Measurements from ENCODE around the gene JPH4.
"Not testable (repeated sequence)": the region's sequence is repeated elsewhere in the genome, so short reads cannot be mapped to it uniquely, and the experiment has no call there.

Gene JPH4

DNA sequence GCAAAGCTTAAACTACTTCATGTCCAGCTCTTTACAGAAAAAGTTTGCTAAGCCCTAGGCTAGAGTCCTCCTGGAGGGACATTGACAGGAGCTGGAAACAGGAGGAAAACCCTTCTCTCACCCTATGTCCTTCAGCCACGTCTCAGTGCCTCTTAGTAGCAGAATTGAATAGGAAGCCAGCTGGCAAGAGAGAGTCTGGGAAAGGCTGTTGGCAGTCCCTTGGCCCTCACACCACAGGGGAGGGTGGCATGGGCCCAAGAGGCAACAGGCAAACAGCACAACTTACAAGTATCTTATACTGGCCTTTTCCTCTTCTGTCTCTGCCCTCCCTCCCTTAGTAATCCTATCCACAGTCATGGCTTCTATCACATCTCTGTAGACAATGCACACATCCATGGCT lies 29.9 kb upstream of the JPH4 start:
- no peak for DNase-seq

DNA sequence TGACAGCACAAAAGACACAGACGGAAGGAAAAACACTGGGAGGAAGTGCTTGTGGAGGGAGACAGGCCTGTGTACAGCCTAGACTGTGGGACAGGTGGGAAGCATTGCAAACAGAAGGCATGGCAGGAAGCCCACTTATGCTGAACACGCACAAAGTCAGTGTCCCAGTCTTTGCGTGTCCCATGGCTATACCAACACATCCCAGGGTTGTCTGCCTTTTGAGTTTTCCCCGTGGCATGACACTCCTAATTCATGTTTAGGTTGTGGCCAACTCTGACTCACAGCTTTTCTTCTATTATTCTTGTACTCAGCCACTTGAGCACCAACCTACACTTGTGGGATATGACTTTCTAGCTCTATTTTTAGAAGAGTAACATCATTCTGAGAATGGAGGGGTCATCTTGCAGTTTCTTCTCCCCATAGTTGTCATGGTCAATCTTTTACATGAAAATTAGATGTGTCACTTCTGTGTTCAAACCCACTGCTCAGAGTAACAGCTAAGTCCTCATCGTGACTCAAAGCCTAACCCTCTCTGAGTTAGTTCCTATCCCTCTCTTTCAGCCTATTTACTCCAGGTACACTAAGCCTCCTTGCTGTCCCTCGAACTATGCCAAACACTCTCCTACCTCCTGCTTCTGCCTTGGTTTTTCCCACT lies 27.5 kb upstream of the JPH4 start:
- no peak for DNase-seq

DNA sequence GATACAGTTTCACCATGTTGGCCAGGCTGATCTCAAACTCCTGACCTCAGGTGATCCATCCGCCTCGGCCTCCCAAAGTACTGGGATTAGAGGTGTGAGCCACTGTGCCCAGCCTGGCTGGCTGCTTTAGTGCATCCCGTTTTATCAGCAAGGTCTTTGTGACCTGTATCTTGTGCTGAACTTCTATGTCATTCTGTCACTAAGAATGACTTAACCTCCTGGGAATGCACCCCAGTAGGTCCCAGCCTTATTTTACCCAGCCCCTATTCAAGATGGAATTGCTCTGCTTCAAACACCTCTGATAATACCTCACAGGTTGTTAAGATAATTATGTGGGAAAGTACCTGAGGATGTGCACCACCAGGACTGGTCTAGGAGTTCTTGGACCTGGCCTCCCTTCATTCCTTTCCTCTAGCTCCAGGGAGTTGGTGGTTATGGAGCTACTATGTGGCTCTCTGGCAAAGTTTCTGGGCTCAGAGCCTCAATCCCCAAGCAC lies 26.1 kb upstream of the JPH4 start:
- no peak for DNase-seq

DNA sequence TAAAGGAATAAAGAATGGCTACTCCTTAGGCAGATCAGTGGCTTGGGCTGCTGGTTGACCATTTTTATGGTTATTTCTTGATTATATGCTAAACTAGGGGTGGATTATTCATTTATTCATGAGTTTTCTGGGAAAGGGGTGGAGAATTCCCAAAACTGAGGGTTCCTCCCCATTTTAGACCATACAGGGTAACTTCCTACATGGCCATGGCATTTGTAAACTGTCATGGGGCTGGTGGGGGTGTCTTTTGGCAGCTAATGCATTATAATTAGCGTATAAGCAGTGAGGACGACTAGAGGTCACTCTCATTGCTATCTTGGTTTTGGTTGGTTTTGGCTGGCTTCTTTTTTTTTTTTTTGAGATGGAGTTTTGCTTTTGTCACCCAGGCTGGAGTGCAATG lies 25.6 kb upstream of the JPH4 start:
- no peak for DNase-seq

DNA sequence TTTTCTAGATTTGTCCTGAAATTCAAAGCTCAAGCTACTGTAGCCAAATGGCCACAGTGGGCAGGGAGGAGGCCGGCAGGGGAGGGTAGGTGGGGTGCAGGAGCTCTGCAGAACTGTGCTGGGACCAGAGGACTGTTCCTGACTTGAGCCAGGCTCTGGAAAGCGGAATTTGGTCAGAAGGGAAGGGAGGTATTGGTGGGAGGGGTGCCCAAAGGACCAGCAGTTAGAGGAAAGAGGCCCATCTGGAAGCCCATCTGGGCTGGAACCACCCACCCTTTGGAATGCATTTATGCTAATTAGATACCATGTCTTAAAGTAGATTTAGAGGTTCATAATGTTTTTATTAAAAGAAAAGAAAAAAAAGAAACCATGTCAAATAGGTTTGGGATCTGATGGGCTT lies 24.5 kb upstream of the JPH4 start:
- no peak for DNase-seq

DNA sequence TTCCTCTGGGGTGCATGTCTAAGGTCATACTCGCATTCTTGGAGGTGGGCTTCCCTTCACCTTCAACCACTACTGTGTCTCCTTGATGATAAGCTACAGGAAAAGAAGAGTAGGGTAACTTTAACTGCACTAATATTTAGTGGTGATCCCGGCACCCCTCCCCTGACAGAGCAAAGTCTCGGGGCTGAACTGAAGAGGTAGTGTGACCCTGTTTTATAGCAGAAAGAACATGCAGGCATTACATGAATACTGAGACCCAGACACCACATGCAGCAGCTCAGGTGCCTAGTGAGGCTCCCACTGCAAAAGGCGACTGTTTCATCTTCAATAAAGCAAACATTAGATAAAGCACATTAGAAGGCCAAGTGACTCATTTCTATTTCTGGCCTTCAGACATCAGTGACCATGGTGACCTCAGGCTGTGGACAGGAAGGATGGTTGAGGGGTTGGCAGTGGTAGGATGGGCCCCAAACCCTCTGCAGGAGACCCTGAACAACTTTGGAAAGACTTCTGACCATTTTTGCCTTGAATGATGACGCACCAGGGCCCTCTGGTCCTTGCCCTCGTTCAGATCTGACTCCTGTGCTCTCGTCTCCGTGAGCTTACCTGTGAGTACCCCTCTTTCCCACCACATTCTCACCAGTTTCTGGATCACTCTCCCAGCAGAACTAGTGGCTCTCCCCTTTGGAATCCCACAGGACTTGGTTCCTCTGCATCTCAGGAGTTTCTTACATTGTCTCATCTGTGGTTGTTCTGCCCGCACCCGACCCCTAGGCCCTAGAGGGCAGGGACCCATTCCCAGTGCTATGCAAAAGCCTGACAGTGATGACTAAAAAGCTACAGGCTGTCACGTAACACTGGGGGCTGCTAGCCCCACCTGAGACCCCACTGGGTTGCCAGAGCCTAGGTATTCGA lies 23.8 kb upstream of the JPH4 start:
- DNase-seq: no peak

DNA sequence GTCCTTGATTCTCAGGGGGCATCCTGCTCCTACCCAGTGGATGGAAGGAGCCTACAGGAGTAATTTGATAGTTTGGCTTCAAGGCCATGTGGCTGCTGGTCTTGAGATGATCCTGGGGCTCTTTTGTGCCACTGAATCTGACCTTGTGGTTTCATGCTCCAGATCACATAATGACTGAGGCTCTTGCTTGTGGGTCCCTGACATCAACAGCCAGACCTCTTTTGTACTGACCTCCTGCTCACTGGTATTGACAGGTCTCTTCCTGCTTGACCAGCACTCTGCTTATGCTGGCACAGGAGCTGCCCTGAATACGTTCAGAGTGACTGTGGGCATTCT lies 23.2 kb upstream of the JPH4 start:
- no peak for DNase-seq

DNA sequence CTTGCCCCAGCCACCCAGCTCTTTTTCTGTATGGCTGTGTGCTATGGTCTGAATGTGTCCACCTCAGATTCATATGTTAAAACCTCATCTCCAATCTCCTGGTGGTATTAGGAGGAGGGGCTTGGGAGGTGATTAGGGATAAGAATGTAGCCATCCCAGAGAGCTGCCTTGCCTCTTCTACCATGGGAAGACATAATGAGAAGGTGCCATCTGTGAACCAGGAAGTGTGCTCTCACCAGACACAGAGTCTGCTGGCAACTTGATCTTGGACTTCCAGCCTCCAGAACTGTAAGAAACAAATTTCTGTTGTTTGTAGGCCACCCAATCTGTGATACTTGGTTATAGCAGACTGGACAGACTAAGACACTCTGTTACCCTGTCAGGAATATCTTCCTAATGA lies 22.8 kb upstream of the JPH4 start:
- DNase-seq: no peak

DNA sequence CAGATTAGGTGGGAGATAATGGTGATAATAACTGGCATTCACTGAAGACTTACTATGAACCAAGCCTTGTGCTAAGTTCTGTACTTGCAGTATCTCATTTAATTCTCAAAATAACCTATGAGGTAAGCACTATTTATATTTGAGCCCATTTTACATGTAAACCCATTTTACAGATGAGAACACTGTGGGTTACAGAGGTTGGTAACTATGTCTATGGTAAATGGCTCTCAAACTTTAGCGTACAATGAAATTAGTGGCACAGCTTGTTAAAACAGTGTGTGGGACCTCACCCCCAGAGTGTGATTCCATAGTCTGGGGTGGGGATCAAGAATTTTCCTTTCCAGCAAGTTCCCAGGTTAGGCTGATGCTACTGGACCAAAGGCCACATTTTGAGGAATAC lies 22.2 kb upstream of the JPH4 start:
- no peak for DNase-seq

DNA sequence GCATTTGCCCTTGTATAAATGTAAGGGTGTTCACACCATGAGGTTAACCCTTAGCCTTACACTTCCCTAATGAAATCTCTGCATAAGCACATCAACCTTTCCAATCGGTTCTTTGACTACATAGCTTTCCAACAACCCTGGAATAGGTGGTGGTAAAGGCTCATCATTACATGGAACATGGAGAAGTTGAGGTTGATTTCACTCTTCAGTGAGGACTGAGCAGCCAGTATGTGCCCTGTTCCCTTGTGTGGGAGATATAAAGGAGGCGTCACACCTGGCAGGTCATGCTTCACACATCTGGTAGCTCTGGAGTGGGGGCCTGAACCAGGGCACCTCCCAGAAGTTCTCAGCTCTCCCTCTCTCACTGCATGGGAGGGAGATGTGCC lies 21.7 kb upstream of the JPH4 start:
- no peak for DNase-seq

DNA sequence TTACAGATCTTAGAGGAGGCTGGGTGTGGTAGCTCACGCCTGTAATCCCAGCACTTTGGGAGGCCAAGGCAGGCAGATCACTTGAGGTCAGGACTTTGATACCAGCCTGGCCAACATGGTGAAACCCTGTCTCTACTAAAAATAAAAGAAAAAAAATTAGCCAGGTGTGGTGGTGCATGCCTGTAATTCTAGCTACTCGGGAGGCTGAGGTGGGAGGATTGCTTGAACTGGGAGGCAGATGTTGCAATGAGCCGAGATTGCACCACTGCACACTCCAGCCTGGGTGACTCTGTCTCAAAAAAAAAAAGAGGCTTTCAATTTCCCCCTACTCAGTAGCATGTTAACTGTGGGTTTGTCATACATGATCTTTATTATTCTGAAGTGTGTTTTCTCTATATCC lies 15.6 kb upstream of the JPH4 start:
- not testable (repeated sequence) for DNase-seq

DNA sequence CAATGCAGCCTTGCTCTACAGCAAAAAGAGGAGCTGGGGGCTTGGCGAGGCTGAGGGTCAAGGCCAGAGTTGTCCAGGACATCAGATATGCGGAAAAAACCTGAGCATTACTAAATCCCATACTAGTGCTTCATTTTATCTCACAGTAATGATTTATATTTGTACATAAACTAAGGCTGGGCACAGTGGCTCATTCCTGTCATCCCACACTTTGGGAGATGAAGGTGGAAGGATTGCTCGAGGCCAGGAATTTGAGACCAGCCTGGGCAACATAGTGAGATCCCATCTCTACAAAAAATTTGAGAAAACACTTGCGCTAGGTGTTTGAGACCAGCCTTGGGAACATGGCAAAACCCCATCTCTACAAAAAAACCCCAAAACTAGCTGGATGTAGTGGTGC lies 11.6 kb upstream of the JPH4 start:
- no peak for DNase-seq

DNA sequence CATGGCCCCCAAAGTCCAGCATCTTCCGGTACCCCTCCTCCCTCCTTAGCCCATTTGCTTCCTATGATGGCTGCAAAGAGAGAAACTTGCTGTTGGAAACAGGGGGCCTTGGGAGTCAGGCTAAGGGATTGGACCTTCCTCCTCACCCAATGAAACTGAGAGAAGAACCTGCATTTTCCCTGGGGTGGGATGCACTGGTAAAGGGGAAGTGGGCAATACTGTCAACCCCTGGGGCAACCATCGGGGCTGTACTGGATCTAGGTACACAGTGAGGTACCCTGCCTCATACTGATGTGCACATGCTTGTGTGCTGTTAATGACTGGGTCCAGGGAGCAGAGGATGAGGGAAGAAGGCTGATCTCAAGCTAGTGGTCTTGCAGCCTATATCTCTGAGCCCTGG lies 11.0 kb upstream of the JPH4 start:
- no peak for DNase-seq

DNA sequence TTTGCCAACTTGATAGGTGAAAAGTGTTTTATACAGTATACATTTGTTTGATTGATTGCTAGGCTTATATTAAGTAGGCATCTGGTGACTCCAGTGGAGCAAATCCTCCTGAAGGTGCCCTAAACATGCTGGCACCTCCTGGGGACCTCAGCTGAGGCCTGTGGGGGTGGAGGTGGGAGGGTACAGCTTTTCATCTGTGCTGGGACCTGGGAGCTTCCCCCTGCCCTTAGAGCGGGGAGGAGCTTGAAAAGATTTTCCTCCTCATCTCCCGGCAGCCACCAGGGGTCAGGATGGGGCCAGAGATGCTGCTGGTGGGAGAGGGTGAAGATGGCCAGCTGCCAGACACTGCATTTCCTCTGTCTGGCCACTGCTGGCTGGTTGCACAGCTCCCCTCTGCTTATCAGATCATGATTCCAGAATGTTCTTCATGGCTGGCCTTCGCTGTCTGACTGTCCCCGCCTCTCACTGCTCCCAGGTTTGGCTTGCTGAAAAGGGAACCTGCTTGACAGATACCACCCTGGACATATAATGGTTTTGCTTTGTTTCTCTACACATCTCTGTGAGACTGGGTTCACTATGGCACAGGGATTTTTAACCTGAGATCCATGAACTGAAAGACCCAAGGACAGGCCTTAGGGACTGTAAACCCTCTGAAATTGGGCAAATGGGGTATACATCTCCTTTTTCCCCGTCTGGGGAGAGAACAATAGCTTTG lies 10.5 kb upstream of the JPH4 start:
- peak; percentile 91 for DNase-seq

DNA sequence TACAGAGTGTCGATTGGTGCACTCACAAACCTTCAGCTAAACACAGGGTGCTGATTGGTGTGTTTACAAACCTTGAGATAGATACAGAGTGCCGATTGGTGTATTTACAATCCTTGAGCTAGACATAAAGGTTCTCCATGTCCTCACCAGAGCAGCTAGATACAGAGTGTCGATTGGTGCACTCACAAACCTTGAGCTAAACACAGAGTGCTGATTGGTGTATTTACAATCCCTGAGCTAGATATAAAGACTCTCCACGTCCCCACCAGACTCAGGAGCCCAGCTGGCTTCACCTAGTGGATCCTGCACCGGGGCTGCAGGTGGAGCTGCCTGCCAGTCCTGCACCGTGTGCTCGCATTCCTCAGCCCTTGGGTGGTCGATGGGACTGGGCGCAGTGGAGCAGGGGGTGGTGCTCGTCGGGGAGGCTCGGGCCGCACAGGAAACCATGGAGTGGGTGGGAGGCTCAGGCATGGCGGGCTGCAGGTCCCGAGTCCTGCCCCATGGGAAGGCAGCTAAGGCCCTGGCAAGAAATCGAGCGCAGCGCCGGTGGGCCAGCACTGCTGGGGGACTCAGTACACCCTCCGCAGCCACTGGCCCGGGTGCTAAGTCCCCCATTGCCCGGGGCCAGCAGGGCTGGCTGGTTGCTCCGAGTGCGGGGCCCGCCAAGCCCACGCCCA lies 6.1 kb upstream of the JPH4 start:
- not testable (repeated sequence) for DNase-seq

DNA sequence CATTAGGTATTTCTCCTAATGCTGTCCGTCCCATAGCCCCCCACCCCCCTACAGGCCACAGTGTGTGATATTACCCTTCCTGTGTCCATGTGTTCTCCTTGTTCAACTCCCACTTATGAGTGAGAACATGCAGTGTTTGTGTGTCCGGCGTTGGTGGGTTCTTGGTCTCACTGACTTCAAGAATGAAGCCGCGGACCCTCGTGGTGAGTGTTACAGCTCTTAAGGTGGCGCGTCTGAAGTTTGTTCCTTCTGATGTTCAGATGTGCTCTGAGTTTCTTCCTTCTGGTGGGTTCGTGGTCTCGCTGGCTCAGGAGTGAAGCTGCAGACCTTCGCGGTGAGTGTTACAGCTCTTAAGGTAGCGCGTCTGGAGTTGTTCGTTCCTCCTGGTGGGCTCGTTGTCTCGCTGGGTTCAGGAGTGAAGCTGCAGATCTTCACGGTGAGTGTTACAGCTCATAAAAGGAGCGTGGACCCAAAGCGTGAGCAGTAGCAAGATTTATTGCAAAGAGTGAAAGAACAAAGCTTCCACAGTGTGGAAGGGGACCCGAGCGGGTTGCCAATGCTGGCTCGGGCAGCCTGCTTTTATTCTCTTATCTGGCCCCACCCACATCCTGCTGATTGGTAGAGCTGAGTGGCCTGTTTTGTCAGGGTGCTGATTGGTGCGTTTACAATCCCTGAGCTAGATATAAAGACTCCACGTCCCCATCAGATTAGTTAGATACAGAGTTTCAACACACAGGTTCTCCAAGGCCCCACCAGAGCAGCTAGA lies 5.4 kb upstream of the JPH4 start:
- not testable (repeated sequence) for DNase-seq

DNA sequence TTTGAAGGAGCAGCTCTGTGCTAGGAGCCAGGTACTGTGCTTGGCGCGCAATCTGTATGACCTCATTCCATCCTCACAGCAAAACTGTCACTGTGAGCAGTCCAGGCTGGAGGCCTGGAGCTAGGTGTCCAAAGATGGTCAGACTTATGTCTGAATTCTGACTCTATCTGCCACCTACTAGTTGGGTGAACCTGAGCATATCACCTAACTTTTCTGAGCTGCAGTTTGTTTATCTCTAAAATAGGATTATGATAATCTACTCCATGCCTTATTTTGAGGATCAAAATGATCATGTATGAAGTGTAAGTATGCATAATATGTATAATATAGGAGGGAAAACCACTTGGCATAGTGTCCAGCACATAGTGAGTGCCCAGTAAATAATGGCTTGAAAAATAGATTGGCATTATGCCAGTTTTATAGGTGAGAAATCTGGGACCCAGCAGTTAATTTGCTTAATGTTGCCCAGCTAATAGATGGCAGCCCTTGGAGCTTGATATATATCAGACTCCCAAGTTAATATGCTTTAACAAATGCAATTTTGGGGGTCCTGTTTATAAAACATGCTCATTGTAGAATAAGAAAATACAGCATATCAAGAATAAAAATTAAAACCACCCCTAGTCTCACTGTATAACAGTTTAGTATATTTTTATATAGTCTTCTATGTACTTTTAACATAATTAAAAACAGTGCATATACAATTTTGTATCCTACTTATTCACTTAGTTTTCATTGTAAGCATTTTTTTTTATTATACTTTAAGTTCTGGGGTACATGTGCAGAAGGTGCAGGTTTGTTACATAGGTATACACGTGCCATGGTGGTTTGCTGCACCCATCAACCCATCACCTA lies 4.5 kb upstream of the JPH4 start:
- DNase-seq: no peak

DNA sequence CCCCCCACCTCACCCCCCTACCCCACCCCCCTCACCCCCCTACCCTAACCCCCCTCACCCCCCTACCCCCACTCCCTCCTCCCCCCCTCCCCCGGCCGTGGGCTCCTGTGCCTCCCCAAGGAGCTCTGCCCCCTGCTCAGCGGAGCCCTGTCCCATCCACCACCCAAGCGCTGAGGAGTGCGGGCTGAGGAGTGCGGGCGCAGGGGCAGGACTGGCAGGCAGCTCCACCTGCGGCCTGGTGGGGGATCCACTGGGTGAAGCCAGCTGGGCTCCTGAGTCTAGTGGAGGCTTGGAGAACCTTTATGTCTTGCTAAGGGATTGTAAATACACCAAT lies 2.3 kb upstream of the JPH4 start:
- DNase-seq: no peak

DNA sequence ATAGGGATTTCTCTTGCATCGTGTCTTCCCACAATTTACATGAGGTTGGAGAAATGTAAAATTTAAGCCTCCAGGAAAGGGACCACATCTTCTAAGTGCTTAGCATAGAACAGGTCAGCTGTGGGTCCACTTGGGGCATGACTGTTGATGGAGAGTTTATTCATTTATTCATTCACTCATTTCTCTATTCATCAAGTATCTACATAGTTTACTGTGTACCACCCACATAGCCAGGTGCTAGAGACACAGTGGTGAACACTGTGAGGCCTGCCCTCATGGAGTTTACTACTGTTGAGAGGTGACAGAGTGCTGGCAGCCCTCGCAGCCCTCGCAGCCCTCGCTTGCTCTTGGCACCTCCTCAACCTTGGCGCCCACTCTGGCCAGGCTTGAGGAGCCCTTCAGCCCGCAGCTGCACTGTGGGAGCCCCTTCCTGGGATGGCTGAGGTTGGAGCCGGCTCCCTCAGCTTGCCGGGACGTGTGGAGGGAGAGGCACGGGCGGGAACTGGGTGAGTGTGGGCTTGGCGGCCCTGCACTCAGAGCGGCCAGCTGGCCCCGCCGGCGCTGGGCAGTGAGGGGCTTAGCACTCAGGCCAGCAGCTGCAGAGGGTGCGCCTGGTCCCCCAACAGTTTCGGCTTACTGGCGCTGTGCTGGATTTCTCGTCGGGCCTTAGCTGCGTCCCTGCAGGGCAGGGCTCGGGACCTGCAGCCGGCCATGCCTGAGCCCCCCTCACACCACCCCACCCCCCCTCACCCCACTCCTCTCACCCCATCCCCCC lies 1.7 kb upstream of the JPH4 start:
- DNase-seq: no peak

DNA sequence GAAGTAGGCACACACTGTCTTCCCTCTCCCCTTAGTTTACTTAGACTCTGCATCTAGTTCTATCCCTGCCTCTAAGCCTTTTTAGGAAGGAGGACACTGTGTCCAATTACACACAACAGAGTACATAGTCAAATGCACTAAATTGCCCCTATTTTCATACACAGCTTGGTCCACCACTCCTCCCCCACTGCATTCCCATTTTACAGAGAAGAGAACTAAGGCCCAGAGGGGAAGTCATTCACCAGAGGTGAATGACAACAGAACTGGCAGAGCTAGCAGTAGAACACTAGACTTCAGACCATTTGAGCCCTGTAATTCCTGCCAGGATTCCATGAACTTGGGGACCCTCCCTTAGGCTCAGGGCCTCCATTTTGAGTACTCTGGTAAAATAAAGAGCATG lies 1.1 kb upstream of the JPH4 start:
- no peak for DNase-seq

DNA sequence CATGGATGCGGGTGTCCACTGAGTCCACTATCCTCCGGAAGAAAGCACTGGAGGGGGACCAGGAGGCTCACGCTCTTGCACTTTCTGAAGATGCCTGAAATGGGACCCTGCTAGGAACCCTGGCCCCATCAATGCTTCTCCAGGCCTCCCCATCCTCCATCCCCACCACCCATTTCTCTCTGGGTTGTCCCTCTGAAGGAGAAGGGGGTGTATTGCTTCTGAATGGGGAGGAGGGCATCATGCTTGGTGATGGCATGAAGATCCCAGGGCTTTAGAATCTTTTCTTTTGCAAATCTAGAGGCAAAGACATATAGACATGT lies 681 bp upstream of the JPH4 start:
- no peak for DNase-seq

All from NCI-H2171 treated with DMSO at 0.1 percent for 48 hours (cell line).